ENCODE data around the gene PRKCH. TPM values are rescaled to one million over a fixed set of nuclear protein-coding genes. Genes with fewer than 3 reads are reported as not detected.

The PRKCH gene
- total RNA-seq, 4 donors from 2014 or later: 17.9 to 105 (median 63.5) TPM

GRCh38 chr14:61346221-61346620 is 24.8 kb downstream of the PRKCH start:
- Histone ChIP-seq H3K27ac (peak overlapping the region in 1 of 2 donors; percentile 64), H3K27me3 (no peaks in the 10 kb centered on the region), H3K36me3 (no peaks in the 10 kb centered on the region), H3K4me1 (no peaks in the 10 kb centered on the region), H3K4me3 (no peak overlapping the region), H3K9me3 (no peaks in the 10 kb centered on the region)
- intact Hi-C loops (cut with DNase I; ENCODE audit: low total_unique reads): no loop called here
- DNase-seq: no peak
- TF ChIP-seq POLR2A (IDR thresholded peaks at IDR 0.05) (no peak), CTCF (IDR thresholded peaks at IDR 0.05) (no peak)

- peak overlapping the region; percentile 24 to 64 for H3K27ac ChIP-seq
- TF ChIP-seq POLR2A (IDR thresholded peaks at IDR 0.05): no peak
- no peak for TF ChIP-seq CTCF (IDR thresholded peaks at IDR 0.05)
- intact Hi-C loops (cut with DNase I; ENCODE audit: low total_unique reads): no loop called here
Observed at GRCh38 chr14:61346793-61347192, 25.4 kb downstream of the PRKCH start.

GRCh38 chr14:61347826-61348443 is 26.6 kb downstream of the PRKCH start:
- H3K27ac ChIP-seq: peak overlapping the region; percentile 24 to 50
- no peak for TF ChIP-seq CTCF (IDR thresholded peaks at IDR 0.05)
- TF ChIP-seq POLR2A (IDR thresholded peaks at IDR 0.05): no peak
- no peak overlapping the region for H3K4me3 ChIP-seq
- DNase-seq: no peak
- H3K27me3 ChIP-seq: no peaks in the 10 kb centered on the region
- H3K9me3 ChIP-seq: no peaks in the 10 kb centered on the region
- H3K4me1 ChIP-seq: no peaks in the 10 kb centered on the region
- no peaks in the 10 kb centered on the region for H3K36me3 ChIP-seq
- intact Hi-C loops (cut with DNase I; ENCODE audit: low total_unique reads): no loop called here

More at GRCh38 chr14:61346793-61347192, 25.4 kb downstream of the PRKCH start:
- DNase-seq: no peak
- no peaks in the 10 kb centered on the region for H3K36me3 ChIP-seq
- no peaks in the 10 kb centered on the region for H3K27me3 ChIP-seq
- H3K9me3 ChIP-seq: no peaks in the 10 kb centered on the region
- no peaks in the 10 kb centered on the region for H3K4me1 ChIP-seq
- H3K4me3 ChIP-seq: no peak overlapping the region

GRCh38 chr14:61350427-61351270 is 29.3 kb downstream of the PRKCH start:
- no peaks in the 10 kb centered on the region for H3K9me3 ChIP-seq
- TF ChIP-seq POLR2A (IDR thresholded peaks at IDR 0.05) (no peak), CTCF (IDR thresholded peaks at IDR 0.05) (no peak)
- H3K36me3 ChIP-seq: no peaks in the 10 kb centered on the region
- no peaks in the 10 kb centered on the region for H3K27me3 ChIP-seq
- no peaks in the 10 kb centered on the region for H3K4me1 ChIP-seq
- H3K27ac ChIP-seq: peak overlapping the region in 1 of 2 donors; percentile 61
- intact Hi-C loops (cut with DNase I; ENCODE audit: low total_unique reads): no loop called here
- DNase-seq: no peak
- H3K4me3 ChIP-seq: no peak overlapping the region

- no peaks in the 10 kb centered on the region for H3K36me3 ChIP-seq
- H3K4me3 ChIP-seq: no peak overlapping the region
- no peak for TF ChIP-seq POLR2A (IDR thresholded peaks at IDR 0.05)
- no peak for TF ChIP-seq CTCF (IDR thresholded peaks at IDR 0.05)
Observed at GRCh38 chr14:61351477-61351876, 30.1 kb downstream of the PRKCH start.

More at GRCh38 chr14:61351477-61351876, 30.1 kb downstream of the PRKCH start:
- intact Hi-C loops (cut with DNase I; ENCODE audit: low total_unique reads): no loop called here
- DNase-seq: no peak
- H3K27me3 ChIP-seq: no peaks in the 10 kb centered on the region
- H3K9me3 ChIP-seq: no peaks in the 10 kb centered on the region
- no peak overlapping the region for H3K27ac ChIP-seq
- no peaks in the 10 kb centered on the region for H3K4me1 ChIP-seq
